SJSA1 (cell line): Measurements from ENCODE around the gene FHIT. TPM values are rescaled to one million over a fixed set of nuclear protein-coding genes. Genes with fewer than 3 reads are reported as not detected.

Experiments used
- DNase-seq, 2 experiments: peaks; one replicate each; pipeline ENCODE4 v3.0.0-alpha.2; 2015 to 2020; ENCODE audit warnings: low spot score in 2 of 2, low read depth in 1 of 2
- H3K27ac ChIP-seq: fragments of 250-450 bp; sonication (Bioruptor Pico); 2 replicates; pipeline ENCODE4 v1.5.1; 2020; ENCODE audit warnings: mild to moderate bottlenecking, moderate library complexity
- H3K27me3 ChIP-seq: fragments of 250-450 bp; sonication (Bioruptor Pico); replicated peaks from 2 replicates; pipeline ENCODE4 v1.5.1; 2020; ENCODE audit warnings: mild to moderate bottlenecking, moderate library complexity
- H3K36me3 ChIP-seq: fragments of 250-450 bp; sonication (Bioruptor Pico); 2 replicates; pipeline ENCODE4 v1.5.1; 2020; ENCODE audit warnings: mild to moderate bottlenecking
- H3K4me1 ChIP-seq: fragments of 250-450 bp; sonication (Bioruptor Pico); replicated peaks from 2 replicates; pipeline ENCODE4 v1.6.1; 2021; ENCODE audit warnings: mild to moderate bottlenecking
- H3K4me3 ChIP-seq: fragments of 250-450 bp; sonication (Bioruptor Pico); 2 replicates; pipeline ENCODE4 v1.5.1; 2020; ENCODE audit warnings: mild to moderate bottlenecking
- H3K9me3 ChIP-seq: fragments of 250-450 bp; sonication (Bioruptor Pico); replicated peaks from 2 replicates; pipeline ENCODE4 v1.5.1; 2020; ENCODE audit warnings: mild to moderate bottlenecking
- total RNA-seq: library from RNA; depleted of rRNA; stranded (reverse); fragments of >200 nt; shearing (Covaris generic); gene quantifications from 2 replicates; pipeline ENCODE4 v1.2.3, GENCODE V29; 2014

Gene FHIT
- total RNA-seq, 1 experiment from 2014 or later: not detected

DNA sequence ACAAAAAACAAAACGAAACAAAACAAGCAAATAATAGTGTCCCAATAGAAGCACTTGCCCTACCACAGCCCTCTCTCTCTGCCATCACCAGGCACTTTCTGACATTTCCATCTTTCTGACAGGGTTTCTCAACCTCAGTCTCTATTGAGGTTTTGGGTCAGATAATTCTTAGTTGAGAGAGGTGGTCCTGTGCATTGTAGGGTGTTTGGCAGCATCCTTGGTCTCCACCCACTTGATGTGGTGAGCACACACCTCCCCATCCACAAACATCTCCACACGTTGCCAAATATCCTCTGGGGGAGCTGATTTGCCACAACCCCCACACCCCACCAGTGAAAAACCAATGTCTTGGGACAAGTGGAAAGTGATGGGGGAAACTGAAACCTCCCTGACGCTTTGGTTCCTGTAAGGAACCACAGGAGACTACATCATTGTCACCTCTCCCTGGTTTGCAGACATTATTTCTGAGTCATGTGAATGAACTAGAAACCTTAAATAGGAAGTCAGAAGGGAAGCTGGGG is 1467.7 kb downstream of the FHIT start:
- no peaks in the 10 kb centered on the region for H3K9me3 ChIP-seq
- H3K4me3 ChIP-seq: no peak overlapping the region
- no peaks in the 10 kb centered on the region for H3K36me3 ChIP-seq
- DNase-seq: no peak
- no peak overlapping the region for H3K27ac ChIP-seq
- H3K27me3 ChIP-seq: no peaks in the 10 kb centered on the region
- H3K4me1 ChIP-seq: no peaks in the 10 kb centered on the region

DNA sequence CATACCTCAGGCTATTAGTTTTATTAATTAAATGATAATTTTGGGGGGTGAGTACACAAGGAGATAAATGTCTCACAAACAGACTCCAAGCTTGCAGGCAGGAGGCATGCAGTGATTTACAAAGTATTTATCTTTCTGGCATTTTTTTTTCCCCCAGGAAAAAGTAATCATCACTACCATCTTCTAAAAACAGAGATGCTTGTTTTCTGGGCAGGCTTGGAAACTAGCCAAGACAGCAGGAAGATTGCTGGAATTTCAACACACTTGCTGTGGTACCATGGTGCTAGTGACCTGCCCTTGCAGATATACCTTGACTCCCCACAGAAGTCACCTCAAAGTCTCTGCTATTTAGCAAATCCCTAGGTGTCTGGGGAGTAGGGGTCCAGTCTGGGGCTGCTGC is 1468.6 kb downstream of the FHIT start:
- Histone ChIP-seq H3K36me3 (no peaks in the 10 kb centered on the region), H3K9me3 (no peaks in the 10 kb centered on the region), H3K27ac (no peak overlapping the region), H3K4me1 (no peaks in the 10 kb centered on the region), H3K4me3 (no peak overlapping the region), H3K27me3 (no peaks in the 10 kb centered on the region)
- DNase-seq: no peak

DNA sequence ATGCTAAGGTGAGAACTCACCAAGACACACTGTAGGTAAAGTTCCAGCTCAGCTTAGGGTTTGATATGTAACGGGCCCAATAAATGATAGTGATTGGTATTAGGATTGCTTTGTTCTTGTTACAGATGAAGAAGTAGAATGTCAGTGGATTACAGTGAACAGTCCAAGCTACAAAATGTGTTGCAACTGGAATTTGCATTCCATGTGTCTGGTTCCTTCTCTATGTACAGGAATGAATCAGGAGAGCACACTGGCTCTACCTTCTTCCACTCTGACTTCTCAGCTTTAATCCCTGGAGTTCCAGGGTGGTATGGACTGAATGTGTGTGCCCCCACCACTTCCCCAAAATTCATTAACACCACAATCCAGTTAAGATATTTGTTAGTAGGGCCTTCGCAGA is 1471.0 kb downstream of the FHIT start:
- no peak overlapping the region for H3K4me3 ChIP-seq
- no peak for DNase-seq
- H3K4me1 ChIP-seq: peaks cover 4% of the 10 kb centered on the region
- no peaks in the 10 kb centered on the region for H3K27me3 ChIP-seq
- no peak overlapping the region for H3K27ac ChIP-seq
- no peaks in the 10 kb centered on the region for H3K9me3 ChIP-seq
- H3K36me3 ChIP-seq: no peaks in the 10 kb centered on the region

DNA sequence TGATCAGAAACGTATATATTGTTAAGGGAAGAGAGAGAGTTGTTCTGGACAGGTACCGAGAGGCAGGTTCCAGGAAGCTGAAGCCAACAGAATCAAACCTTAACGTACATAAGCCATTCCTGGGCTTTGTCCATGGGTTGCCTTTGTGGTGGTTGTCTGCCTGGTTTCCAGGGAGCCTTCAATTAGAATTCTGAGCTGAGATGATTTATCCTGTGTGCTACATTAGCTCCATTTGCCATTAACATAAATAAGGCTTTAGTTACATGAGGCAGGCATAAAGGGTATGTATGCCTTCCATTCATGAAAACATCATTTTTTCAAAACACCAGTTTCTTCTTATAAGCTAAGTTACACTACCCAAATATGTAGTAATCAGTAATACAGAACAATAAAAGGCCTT is 1472.0 kb downstream of the FHIT start:
- Histone ChIP-seq H3K27ac (no peak overlapping the region), H3K4me1 (peaks cover 14% of the 10 kb centered on the region), H3K4me3 (no peak overlapping the region), H3K9me3 (no peaks in the 10 kb centered on the region), H3K36me3 (no peaks in the 10 kb centered on the region), H3K27me3 (no peaks in the 10 kb centered on the region)
- no peak for DNase-seq

DNA sequence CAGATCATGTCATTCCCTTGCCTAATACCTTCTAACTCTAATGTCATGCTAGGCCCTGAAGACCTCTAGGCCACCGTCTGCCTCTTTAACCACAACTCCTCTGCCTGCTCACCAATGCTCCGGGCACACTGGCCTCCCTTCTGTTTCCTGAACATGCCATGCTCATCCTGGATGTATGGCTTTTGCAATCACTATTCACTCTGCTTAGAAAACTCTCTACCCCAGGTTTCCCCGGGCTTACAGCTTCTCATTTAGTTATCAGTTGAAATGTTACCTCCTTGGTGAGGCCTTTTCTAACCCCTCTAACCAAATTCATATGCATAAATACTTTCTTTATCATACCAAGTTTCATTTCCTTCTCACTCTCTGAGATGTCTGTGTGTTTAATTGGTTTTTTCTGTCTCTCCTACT is 1473.6 kb downstream of the FHIT start:
- Histone ChIP-seq H3K4me3 (no peak overlapping the region), H3K27ac (no peak overlapping the region), H3K9me3 (no peaks in the 10 kb centered on the region), H3K36me3 (no peaks in the 10 kb centered on the region), H3K27me3 (no peaks in the 10 kb centered on the region), H3K4me1 (peaks cover 28% of the 10 kb centered on the region)
- DNase-seq: no peak

DNA sequence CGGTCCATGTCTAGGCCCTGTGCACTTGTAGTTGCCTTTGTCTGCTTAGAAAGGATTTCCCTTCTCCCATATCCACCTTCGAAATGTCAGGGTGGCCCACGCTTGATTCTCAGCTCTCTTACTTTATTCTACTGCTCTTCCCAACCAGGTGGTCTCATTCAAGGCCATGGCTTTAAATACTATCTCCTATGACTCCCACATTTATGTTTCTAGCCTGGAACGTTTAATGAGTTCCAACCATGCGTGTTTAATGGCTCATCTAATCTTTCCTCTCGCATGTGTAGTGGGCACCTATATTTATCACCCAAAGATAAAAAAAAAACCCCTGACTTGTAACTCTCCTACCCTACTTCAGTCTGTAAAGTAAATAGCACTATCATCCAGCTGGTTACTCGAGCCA is 1474.2 kb downstream of the FHIT start:
- H3K36me3 ChIP-seq: no peaks in the 10 kb centered on the region
- peaks cover 34% of the 10 kb centered on the region for H3K4me1 ChIP-seq
- H3K27ac ChIP-seq: no peak overlapping the region
- H3K9me3 ChIP-seq: no peaks in the 10 kb centered on the region
- no peak overlapping the region for H3K4me3 ChIP-seq
- no peak for DNase-seq
- H3K27me3 ChIP-seq: no peaks in the 10 kb centered on the region

DNA sequence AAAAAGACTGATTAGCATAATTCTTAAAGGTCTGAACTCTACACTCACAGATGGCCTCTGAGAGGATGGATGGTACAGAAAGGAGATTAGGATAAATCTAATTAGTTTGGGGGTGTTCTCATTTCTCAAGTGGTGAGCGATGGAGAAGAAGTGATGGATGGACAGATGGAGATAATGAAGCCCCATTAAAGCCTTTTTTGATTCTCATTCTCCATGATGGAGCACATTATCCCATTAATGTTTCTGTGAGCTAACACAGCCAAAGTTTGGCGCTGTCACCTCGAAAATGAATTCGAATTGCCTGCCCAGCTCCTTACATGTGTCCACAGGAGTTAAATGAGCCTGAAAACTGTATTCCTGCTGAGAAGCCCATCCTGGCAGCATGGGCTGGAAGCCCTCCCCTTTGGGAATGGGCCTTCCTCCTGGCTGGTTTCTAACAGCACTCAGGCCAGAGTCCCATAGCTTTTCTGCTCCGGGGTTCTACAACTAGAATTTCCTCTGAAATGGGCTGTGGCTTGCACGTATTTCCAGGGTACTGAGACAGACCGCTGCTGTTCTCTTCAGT is 1475.4 kb downstream of the FHIT start:
- Histone ChIP-seq H3K4me3 (no peak overlapping the region), H3K27ac (0 out of 2 replicates have a peak overlapping the region, but pooled peaks have one; percentile 33), H3K27me3 (no peaks in the 10 kb centered on the region), H3K9me3 (no peaks in the 10 kb centered on the region), H3K36me3 (no peaks in the 10 kb centered on the region), H3K4me1 (peaks cover 47% of the 10 kb centered on the region)
- DNase-seq: no peak

DNA sequence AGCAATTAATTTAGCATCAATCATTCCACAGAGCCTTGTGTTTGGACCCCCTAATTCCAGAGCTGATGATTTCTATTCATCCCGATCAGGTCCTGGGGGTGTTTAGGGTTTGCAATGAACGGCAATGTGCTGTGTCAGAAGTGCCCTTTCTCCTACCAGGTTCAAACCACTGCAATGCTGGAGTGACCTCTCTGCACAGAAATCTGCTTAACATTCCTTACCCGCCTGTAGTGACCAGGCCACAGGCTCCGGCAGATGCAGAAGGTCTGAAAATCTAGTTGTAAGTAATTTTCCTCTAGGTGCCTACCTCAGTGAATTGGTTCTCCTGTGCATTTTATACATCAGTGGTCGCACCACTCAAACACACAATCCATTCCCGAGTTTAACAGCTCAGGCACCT is 1476.1 kb downstream of the FHIT start:
- no peaks in the 10 kb centered on the region for H3K9me3 ChIP-seq
- H3K27ac ChIP-seq: peak overlapping the region; percentile 33; the same call in 1 of the 2 replicates
- peaks cover 47% of the 10 kb centered on the region for H3K4me1 ChIP-seq
- H3K4me3 ChIP-seq: no peak overlapping the region
- no peaks in the 10 kb centered on the region for H3K36me3 ChIP-seq
- no peaks in the 10 kb centered on the region for H3K27me3 ChIP-seq
- DNase-seq: no peak

DNA sequence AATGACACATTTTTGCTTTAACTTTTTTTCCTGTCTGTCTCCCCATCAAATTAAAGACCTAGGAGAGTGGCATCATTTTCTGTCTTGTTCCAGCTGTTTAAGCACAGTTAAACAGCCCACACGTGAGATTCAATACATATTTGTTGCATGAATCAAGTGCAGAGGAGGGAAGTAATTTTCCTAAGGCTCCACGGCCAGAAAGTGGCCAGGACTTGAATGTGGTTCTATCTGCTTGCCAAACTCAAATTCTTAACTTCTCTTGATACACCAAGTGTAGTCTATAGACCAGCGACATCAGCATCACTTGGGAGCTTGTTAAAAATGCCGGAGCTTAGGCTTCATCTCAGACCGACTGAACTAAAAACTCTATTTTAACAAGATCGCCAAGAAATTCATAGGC is 1476.6 kb downstream of the FHIT start:
- Histone ChIP-seq H3K36me3 (no peaks in the 10 kb centered on the region), H3K27ac (peak overlapping the region; percentile 33; the same call in 1 of the 2 replicates), H3K9me3 (no peaks in the 10 kb centered on the region), H3K4me1 (peaks cover 47% of the 10 kb centered on the region), H3K4me3 (no peak overlapping the region), H3K27me3 (no peaks in the 10 kb centered on the region)
- DNase-seq: peak in 1 of 2 experiments; percentile 56

DNA sequence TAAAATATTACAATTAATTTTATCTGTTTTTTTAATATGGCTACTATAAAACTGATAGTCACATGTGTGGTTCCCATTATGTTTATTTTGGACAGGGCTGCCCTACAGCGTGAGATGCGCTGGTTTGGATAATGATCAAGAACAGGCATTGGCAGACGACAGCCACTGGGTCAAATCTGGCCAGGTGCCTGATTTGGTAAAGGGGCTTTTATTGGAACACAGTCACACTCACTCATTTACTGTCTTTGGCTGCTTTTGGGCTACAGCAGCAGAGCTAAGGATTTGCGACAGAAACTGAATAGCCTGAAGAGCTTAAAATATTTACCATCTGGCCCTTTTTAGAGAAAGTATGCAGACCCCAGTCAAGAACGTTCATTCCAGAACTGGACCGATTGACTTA is 1477.3 kb downstream of the FHIT start:
- H3K9me3 ChIP-seq: no peaks in the 10 kb centered on the region
- no peak for DNase-seq
- no peaks in the 10 kb centered on the region for H3K36me3 ChIP-seq
- H3K4me1 ChIP-seq: peaks cover 47% of the 10 kb centered on the region
- H3K4me3 ChIP-seq: no peak overlapping the region
- H3K27me3 ChIP-seq: no peaks in the 10 kb centered on the region
- 0 out of 2 replicates have a peak overlapping the region, but pooled peaks have one; percentile 15 for H3K27ac ChIP-seq

DNA sequence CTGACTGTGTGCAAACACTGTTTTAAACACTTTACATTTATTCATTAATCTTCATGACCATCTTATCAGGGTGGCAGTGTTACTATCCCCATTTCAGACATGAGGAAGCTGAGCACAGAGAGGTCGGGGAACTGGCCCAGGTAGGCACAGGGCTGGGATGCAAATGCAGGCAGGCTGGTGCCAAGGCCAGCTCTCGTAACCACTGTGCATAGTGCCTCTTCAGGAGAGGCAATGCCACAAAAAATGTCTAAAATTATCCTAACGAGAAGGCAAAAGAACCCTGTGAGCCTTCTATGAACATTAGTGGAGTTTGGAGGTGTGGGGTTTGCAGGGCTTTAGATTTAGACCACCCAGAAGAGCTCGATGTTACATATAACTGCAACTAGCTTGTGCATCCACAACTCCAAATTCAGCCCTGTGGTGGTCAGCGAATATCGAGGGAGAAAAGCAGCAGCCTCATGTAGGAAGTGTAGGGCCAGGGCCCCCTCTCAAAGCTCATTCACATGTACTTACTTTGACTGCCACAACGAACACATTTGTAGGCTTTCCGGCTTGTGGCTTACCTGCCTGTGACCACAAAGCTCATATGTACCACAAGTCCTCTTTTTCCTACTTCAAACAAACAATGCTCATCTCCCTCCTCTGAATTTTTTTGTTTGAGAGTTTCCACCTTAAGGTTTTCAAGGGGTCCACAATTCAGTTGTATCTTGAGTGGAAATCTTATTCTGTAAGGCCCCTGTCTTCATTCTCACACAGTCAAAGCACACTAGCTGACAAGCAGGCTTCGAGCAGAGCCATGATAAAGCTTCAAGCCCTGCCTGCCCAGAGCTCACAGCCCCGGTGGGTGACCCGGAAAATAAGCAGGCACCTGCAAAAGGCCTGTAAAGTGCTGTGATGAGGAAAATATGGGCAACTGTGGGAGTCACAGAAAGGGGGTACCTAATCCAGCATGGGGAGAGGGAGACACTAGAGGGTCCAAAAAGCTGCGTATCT is 1478.5 kb downstream of the FHIT start:
- Histone ChIP-seq H3K9me3 (no peaks in the 10 kb centered on the region), H3K4me1 (peaks cover 47% of the 10 kb centered on the region), H3K27ac (no peak overlapping the region), H3K36me3 (no peaks in the 10 kb centered on the region), H3K27me3 (no peaks in the 10 kb centered on the region), H3K4me3 (no peak overlapping the region)
- no peak for DNase-seq

DNA sequence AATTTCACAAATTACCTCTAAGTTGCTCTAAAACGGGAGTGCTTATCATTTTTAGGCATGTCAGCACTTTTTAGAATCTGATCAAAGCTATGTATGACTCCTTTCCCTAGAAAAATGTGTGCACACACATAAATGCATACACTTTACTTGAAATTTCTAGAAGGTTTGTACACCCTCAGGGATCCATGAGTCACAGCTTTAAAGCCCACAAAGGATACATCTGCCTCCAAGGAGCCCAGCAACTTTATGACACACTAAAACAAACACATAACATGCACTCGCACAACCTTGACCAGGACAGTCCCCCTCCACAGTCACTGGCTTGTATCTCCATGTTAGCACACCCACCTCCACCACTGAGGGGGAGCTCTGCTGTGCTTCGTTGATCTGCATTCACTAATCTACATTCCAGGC is 1479.5 kb downstream of the FHIT start:
- Histone ChIP-seq H3K9me3 (no peaks in the 10 kb centered on the region), H3K36me3 (no peaks in the 10 kb centered on the region), H3K27me3 (no peaks in the 10 kb centered on the region), H3K27ac (peak overlapping the region; percentile 38), H3K4me1 (peaks cover 47% of the 10 kb centered on the region), H3K4me3 (no peak overlapping the region)
- DNase-seq: peak; percentile 68 to 72

DNA sequence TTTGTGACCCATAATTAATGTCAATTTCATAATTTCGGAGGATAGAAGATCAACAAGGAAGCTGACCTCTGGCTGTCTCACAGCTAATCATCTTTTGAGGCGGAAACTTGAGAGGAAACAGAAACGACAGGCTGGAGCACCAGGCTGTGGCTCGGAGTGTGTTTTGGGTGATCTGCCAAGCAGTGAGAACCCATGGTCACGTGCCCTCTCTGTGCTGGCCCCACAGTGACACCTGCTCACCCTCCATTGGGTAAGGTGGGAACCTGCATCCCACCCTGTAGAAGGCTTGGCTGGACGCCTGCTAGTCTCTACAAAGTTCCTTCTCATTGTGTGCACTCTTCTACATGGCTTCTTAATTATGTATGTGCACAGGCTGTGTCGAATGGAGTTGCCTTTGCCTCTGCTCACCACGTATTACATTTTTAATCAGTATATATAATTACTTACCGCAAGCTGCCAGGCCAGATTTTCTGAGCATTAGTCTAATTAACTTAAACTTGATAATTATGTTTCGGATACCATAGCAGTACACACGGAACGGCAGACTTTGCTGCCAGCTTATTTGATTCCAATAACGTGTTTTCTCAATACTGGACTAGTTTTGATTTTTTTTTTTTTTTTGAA is 1482.0 kb downstream of the FHIT start:
- Histone ChIP-seq H3K27ac (no peak overlapping the region), H3K36me3 (no peaks in the 10 kb centered on the region), H3K4me3 (no peak overlapping the region), H3K9me3 (no peaks in the 10 kb centered on the region), H3K27me3 (no peaks in the 10 kb centered on the region), H3K4me1 (peaks cover 33% of the 10 kb centered on the region)
- DNase-seq: no peak
